ENCODE data around the gene DLL3.

DNA sequence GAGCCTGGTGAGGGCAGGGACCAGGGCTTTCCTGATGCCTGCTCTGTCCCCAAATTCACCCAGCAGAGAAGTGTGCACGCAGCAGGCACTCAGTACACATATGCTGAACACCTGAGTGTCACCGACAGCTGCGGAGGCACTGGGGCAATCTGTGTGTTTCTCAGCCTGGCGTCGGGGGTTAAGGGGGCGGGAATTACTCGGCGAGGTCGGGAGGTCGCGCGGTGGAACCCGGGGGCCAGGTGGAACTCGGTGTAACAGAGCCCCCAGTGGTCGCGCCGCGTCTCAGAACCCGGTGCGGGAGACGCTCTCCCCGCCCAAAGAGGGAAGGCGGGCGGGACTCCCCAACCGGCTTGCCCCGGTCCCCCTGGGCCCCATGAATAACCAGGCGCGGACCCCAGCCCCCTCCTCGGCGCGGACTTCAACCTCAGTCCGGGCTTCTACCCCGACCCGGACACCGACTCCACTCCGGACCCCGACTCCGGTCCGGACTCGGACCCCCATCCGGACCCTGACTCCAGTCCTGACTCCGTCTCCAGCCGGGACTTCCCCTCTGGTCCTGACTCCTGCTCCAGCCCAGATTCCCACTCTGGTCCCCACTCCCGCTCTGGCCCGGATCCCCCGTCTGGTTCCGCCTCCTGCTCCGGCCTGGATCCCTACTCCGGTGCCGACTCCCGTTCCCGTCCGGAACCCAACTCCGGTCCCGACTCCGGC lies 16.2 kb downstream of the DLL3 start, which contains the start of gene SELENOV:
- TF ChIP-seq EZH2phosphoT487 (IDR thresholded peaks at IDR 0.05; ENCODE audit: borderline replicate concordance, low read depth, low read length): no peak
- TF ChIP-seq, protein P1, sequence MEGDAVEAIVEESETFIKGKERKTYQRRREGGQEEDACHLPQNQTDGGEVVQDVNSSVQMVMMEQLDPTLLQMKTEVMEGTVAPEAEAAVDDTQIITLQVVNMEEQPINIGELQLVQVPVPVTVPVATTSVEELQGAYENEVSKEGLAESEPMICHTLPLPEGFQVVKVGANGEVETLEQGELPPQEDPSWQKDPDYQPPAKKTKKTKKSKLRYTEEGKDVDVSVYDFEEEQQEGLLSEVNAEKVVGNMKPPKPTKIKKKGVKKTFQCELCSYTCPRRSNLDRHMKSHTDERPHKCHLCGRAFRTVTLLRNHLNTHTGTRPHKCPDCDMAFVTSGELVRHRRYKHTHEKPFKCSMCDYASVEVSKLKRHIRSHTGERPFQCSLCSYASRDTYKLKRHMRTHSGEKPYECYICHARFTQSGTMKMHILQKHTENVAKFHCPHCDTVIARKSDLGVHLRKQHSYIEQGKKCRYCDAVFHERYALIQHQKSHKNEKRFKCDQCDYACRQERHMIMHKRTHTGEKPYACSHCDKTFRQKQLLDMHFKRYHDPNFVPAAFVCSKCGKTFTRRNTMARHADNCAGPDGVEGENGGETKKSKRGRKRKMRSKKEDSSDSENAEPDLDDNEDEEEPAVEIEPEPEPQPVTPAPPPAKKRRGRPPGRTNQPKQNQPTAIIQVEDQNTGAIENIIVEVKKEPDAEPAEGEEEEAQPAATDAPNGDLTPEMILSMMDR (conservative IDR thresholded peaks at IDR 0.05; ENCODE audit: low read length): no peak
